ENCODE measurements around the gene PTPRN2. TPM values are rescaled to one million over a fixed set of nuclear protein-coding genes. Genes with fewer than 3 reads are reported as not detected.

Gene PTPRN2
- total and polyA plus RNA-seq, 9 of the 15 experiments (the other 6 are each of a cell fraction or from before 2014, with no cell fraction given): not detected

- H3K27ac ChIP-seq (ENCODE audit: extremely low read depth, low read depth, low read length): no peak overlapping the region
- DNase-seq (ENCODE audit: extremely low read depth in 1 of 4, low spot score in 3 of 4): no peak
- no peaks in the 10 kb centered on the region for H3K36me3 ChIP-seq (ENCODE audit: control insufficient read depth, insufficient read depth, low read length)
- ATAC-seq: no peak
- no peak overlapping the region for H2AFZ ChIP-seq (ENCODE audit: low read depth, low read length)
- no peak overlapping the region for H3K4me3 ChIP-seq
- FAIRE-seq: no peak
- intact Hi-C loops (cut with micrococcal nuclease): no loop called here
- peaks cover 64 to 95% of the 10 kb centered on the region in 2 experiments for H3K27me3 ChIP-seq (ENCODE audit: control insufficient read depth in 2 of 2, insufficient read depth in 2 of 2, low read length in 2 of 2)
- H3K4me1 ChIP-seq (replicated peaks in 1 of 2; ENCODE audit: control insufficient read depth in 2 of 2, insufficient read depth in 2 of 2, low read length in 2 of 2): peaks cover 0 to 13% of the 10 kb centered on the region in 2 experiments; a peak in 1 of 5 replicates
- H3K9me1 ChIP-seq (ENCODE audit: control insufficient read depth, insufficient read depth, low read length): no peaks in the 10 kb centered on the region
- CTCF ChIA-PET (ENCODE audit: low intra/inter-chr PET ratio): no interaction called here
- no peak overlapping the region for H3K4me2 ChIP-seq (ENCODE audit: insufficient read depth, low read length)
- peak; percentile 71 for TF ChIP-seq MAFF (IDR thresholded peaks at IDR 0.05; ENCODE audit: low read length)
- TF ChIP-seq MAFK (IDR thresholded peaks at IDR 0.05; ENCODE audit: low read length): peak; percentile 31; the same call in 1 of the 2 replicates
- no peak for TF ChIP-seq MEIS2 (IDR thresholded peaks at IDR 0.05; ENCODE audit: partially characterized antibody)
- no peak for TF ChIP-seq NR0B1 (IDR thresholded peaks at IDR 0.05; ENCODE audit: partially characterized antibody)
- no peak for TF ChIP-seq MEF2A (IDR thresholded peaks at IDR 0.05; ENCODE audit: control insufficient read depth, low read depth, low read length)
- TF ChIP-seq C11orf30 (IDR thresholded peaks at IDR 0.05; ENCODE audit: low read depth): peak; percentile 56; the same call in 1 of the 2 replicates
- TF ChIP-seq MAFG (tag; conservative IDR thresholded peaks at IDR 0.05): peak; percentile 61
- TF ChIP-seq ZNF316 (IDR thresholded peaks at IDR 0.05): peak; percentile 73
- H3K79me2 ChIP-seq (ENCODE audit: control insufficient read depth, insufficient read depth, low read length): no peaks in the 10 kb centered on the region
- peaks cover 14% of the 10 kb centered on the region; the same call in 1 of the 2 replicates for H4K20me1 ChIP-seq (replicated peaks; ENCODE audit: control insufficient read depth, insufficient read depth, low read length)
- 1% methylated on average over 20 of the region's 20 CpGs for WGBS (ENCODE audit: insufficient coverage, low coverage, missing lambda C conversion rate)
- in situ Hi-C loops (cut with MboI): no loop called here
- H3K9me3 ChIP-seq (replicated peaks; ENCODE audit: control insufficient read depth, insufficient read depth, low read depth, low read length): no peaks in the 10 kb centered on the region
- POLR2A ChIA-PET: interaction anchor here (0.6 to 1.9 kb wide), 3 partner anchors 10 to 23 kb away, joined by 3 to 5 read pairs (median 4); no protein-coding TSS in a partner anchor
- no peak overlapping the region for H3K9ac ChIP-seq (ENCODE audit: insufficient read depth in 1 of 2, low read depth in 2 of 2, low read length in 2 of 2)
- BruUV-seq (replicated peaks): no TSS peak
Measured at GRCh38 chr7:157850481-157851444, 736.9 kb downstream of the PTPRN2 start.
